GM18511 (cell line): ENCODE measurements around the gene CCDC188.

ENCODE experiments used
- ATAC-seq: cut with Tn5 transposase; IDR thresholded peaks from one replicate; pipeline ENCODE4 v1.9.1; 2021; ENCODE audit warnings: mild to moderate bottlenecking, moderate library complexity; ENCODE audit not compliant: unreplicated experiment

CCDC188 gene

DNA sequence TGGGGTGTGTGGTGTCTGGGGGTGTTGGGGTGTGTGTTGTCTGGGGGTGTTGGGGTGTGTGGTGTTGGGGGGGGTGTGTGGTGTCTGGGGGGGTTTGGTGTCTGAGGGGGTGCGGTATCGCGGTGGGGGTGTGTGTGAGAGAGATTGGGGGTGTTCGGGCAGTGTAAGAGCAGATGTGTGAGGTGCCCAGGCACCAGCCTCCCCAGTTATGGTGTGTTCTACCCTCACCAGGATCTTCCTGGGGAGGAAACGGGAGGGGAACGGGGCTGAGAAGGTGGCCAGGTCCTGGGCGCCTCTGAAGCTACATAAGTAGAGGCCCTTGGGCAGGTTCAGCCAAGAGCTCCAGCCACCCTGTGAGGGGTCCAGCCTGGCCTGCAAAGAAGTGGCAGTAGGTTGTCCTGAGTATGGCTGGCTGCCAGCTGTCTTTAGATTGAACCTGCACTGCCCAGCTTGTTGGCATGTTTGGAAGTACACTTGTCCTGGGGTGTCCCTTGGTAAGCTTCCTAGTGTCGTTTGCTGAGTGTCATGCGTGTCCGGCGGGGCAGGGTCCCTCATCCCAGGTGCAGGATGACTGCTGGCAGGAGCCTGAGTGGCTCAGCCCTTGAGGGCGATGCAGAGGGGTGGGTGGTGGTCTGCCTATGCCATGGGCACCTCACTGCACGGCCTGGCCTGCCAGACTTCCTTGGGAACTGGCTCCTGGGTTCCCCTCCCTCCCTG is 27.3 kb downstream of the CCDC188 start:
- no peak for ATAC-seq

DNA sequence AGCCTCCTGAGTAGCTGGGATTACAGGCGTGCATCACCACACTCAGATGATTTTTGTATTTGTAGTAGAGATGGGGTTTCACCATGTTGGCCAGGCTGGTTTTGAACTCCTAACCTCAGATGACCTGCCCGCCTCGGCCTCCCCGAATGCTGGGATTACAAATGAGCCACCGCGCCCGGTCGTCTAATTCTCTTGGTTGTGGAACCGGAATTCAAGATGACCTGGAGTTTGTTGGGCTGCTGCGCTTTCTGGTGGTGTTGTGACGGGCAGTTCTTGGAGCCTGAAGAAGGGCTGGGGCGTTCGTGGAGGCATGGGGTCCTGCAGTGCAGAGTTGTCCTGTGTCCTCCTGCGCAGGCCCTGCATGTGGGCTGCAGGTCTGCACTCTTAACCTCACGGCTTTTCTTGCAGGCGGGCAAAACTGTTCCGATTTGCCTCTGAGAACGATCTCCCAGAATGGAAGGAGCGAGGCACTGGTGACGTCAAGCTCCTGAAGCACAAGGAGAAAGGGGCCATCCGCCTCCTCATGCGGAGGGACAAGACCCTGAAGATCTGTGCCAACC is 28.9 kb downstream of the CCDC188 start:
- ATAC-seq, result no peak

DNA sequence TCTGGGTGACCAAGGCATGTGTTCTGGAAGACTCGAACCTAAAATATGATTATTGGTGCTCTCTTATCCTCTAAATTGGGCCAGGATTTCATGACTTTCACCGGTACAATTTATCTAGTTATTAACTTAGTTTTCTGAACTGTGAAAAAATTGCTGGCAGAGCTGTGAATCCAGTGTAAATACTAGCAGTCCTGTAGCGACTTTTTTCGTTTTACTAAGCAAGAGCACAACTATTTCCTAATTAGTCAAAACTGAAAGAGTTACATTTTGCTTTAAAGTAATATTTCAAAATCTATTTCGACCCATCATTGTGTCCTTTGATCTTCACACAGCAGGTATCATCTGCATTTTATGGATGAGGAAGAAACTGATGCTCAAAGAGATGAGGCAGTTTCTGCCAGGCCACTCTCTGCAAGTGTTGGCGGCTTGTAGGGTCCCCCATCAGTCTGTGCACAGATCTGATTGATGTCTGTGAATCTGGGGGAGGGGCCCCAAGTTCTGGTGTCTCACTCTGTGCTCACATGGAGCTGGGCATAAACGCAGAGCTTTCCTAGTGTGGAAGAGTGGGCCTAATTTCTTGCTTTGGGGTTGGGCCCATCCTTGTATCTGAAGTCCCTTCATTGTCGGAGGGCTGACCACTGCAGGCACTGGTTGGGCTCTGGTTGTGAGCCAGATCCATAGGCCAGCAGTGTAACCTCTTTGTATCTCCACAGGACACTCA is 32.4 kb downstream of the CCDC188 start:
- ATAC-seq, result no peak

GRCh38 chr22:20117633-20118299 is 33.1 kb downstream of the CCDC188 start:
- peak; percentile 36 for ATAC-seq

DNA sequence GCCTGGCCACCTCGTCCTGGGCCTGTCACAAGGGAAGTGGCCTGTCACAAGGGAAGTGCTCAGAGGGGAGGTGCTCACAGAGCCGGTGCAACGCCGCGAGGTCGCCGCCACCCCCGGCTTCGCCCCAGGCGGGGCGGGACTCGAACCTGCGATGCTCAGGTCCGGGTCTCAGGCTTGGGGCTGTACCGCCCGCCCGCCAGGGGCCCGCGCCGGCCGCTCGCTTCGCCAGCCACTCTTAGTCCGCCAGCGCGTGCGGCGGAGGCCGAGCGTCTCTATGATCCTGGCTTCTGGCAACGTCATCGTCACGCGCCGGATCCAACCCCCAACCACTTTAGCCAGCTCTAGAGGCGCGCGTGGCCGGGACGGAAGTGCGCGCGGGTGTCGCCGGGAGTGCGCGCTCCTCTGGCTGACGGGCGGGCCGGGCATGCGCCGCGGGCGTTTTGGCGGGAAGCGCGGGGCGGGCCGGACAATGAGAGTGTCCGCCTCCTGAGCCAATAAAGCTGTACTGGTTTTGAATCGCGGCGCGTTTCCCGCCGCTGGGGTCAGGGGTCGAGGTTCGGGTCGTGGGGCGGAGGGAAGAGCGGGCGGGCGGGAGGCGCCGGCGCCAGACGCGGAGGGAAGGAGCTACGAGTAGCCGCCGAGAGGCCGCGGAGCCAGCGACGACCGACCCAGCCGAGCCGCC is 33.8 kb downstream of the CCDC188 start, which contains the start of gene TRMT2A:
Gene TRMT2A (minus strand): TSS at position 276 of the 682 bp plus-strand sequence. CDS start 320 bp downstream, outside the sequence.
- peak; percentile 82 for ATAC-seq

- ATAC-seq, result no peak
Observed at GRCh38 chr22:20116376-20116950, 34.4 kb downstream of the CCDC188 start.

DNA sequence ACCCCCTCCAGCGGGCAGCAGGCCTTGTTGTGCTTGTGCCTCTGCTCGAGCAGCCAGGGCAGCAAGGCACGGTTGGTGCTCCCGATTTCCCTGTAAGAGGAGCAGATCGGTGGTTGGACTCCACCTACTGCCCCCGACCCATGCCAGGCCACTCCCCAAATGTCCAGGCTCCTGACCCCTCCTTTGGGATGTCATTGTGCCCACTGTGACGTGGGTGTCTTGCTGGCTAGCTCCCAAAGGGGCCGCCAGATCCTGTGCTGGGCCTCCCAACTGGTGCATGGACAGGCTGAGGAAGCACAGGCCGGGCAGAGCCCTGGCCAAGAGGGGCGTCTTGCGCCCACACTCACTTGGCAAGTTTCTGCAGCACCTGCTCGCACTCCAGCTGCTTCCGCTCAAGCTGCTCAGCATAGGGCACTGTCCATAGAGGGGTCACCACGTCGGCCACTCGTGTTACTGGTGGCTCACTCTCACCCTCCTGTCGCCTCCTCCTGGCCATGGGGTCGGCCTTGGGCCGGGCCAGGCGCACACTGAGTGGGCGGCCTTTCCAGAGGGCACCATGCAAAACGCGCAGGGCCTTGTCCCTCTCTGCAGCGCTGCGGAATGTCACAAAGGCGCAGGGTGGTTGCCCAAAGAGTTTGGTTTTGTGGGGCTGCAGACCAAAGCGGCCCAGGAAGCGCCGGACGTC is 35.0 kb downstream of the CCDC188 start, which contains the start of gene RANBP1:
Gene RANBP1 (plus strand): TSS at position 414 of the 685 bp plus-strand sequence. CDS start 81 bp downstream, at position 495.
- no peak for ATAC-seq

- ATAC-seq, result no peak
Observed at GRCh38 chr22:20114506-20115475, 36.1 kb downstream of the CCDC188 start.

- no peak for ATAC-seq
Observed at GRCh38 chr22:20113551-20114310, 37.1 kb downstream of the CCDC188 start.

DNA sequence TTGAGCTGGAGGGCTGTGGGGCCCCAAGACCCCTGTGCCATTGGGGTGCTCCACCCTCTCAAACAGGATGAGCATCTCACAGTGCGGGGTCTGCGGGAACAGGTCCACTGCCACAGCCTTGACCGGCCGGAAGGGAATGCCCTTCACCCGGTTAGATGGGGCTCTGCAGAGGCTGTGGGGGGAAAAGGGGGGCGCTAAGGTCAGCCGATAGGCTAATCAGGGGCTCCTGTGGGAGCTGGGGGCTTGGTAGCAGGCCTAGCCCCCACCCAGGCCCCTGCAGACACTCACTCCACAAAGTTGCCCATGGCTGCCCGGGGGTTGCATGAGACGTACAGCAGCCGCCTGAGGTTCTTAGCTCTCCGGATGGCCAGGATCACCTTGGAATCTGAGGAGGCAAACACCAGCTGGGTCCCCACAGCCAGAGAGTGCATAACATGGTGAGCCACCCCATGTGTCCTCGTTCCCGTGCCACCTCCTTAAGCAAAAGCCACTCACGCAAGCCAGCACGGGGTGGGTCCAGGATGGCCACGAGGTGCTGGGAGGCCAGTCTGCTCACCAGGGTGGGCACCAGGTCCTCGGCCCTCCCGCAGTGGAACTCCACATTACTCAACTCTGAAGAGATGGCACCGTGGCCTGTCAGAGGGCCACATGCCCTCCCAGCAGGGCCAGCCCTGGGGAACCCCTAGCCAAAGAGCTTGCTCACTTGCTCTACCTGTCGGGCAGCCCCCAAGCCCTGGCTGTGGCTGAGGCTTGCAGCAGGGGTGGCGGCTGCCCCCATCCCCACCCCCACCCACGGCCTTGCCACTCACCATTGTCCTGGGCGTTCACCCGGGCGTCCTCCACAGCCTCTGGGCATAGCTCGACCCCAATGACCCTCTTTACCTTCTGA is 38.0 kb downstream of the CCDC188 start:
- ATAC-seq, result no peak

DNA sequence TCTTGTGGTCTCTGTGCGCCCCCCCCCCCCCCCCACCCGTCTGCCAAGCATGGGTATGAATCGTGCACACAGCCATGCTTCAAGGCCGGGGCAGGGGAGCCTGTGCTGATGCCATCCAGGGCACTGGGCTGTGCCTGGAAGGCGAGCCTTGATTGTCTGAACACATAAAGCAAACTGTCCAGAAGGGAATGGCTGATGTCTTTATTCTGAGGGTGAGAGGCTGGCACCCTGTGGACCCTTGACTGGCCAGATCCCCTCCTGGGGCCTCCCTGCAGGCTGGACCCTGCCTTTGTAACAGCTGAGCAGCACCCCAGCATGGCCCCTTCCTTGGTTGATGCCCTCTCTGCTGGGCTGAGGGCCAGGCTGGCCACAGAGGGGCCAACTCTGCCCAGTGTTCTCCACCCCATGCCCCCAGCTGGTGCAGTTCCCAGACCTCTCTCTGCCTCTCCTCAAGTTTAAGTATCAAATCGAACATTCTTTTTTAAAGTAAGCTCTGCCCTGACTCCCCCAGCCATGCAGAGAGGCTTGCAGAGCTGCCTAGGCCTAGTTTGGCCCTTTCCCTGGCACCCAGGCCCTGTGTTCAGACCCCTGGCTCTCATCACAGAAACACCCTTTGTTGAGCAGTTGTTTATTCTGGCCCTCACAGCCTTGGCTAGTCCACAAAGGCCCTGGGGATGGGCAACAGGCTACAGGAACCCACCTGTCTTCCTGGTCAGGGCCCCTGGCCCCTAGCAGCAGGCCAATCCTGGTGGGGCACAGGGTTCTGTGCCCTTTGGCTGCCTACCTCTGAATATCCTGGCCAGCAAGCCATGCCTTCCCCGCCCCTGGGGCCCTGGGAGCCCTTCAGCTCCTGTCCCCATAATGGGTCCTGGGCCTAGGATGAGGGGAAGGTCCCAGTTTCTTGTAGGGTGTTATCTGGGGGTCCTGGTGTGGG is 38.9 kb downstream of the CCDC188 start:
- no peak for ATAC-seq

GRCh38 chr22:20111045-20111688 is 39.7 kb downstream of the CCDC188 start:
- no peak for ATAC-seq

- ATAC-seq, result no peak
Observed at GRCh38 chr22:20110359-20110985, 40.4 kb downstream of the CCDC188 start.

DNA sequence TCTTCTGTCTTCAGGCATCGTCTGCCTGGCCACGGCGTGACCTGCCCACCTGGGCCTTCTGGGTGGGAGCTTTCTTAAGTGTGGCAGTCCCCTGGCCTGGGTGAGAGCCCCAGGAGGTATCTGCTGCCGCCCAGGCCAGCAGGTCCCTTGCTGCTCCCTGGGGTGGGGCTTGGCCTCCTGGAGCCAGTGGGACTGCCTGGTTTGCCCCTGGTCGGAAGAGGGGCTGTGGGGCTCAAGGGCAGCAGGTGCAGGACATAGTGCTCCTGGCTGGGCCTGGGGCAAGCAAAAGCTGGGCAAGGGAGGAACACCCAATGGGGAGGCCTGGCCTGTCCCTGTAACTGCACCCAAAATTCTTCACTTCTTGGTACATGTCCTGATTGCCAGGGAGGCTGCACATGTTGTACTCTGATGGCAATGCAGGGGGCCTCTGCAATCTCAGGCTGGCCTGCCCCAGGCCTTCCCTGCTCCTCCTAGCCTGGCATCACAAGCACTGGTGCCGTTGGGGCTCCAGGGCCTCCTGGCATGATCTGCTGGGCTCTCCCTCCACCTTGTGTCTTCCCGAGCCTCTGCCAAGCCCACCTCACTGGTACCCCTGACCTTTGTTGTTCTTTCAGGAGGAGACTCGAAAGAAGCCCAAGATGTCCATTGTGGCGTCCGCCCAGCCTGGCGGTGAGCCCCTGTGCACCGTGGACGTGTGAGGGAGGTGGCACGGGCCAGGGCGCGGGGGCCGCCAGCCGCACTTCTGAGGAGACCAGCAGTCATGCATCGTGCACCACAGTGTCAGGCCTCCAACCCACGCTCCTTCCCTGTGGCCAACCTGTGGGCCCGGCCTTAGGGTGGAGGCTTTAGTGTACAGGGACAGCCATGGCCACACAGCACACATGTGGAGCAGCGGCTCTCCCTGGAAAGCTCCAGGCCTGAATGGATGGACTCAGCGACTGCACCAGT is 41.2 kb downstream of the CCDC188 start:
- no peak for ATAC-seq
